PC-3 (cell line): Measurements from ENCODE around the gene SPATA6L. TPM values are rescaled to one million over a fixed set of nuclear protein-coding genes. Genes with fewer than 3 reads are reported as not detected.

Experiments used
- ATAC-seq: fragments of 200-7000 bp; cut with Tn5 transposase; 2 replicates; pipeline ENCODE4 v1.9.1; 2020; ENCODE audit warnings: mild to moderate bottlenecking, moderate library complexity
- BruUV-seq: library from RNA; stranded (reverse); fragments of 400-500 nt; replicated peaks from 2 replicates; lab custom pipeline; 2021; lab: Mats Ljungman, UMichigan
- CTCF ChIA-PET: fragments of 300-600 bp; sonication (Branson Sonifier 250); formaldehyde crosslinking; loops from one replicate; lab custom pipeline; 2022; ENCODE audit warnings: antibody characterized with exemption; lab: Charles Lee
- POLR2A ChIA-PET: fragments of 300-600 bp; sonication (Branson Sonifier 250); formaldehyde crosslinking; loops from one replicate; lab custom pipeline; 2022; ENCODE audit warnings: antibody characterized with exemption; ENCODE audit not compliant: unreplicated experiment; lab: Charles Lee
- DNase-seq: peaks from one replicate; pipeline ENCODE4 v3.0.0-alpha.2; 2015
- H2AFZ ChIP-seq: fragments of 300-600 bp; sonication (generic); 2 replicates; pipeline ENCODE4 v1.6.0; 2016; ENCODE audit warnings: antibody characterized with exemption, low read length
- H3F3A ChIP-seq: fragments of 300-600 bp; sonication (generic); one replicate; pipeline ENCODE4 v1.6.0; 2017; ENCODE audit warnings: antibody characterized with exemption, low read length, control low read depth, mild to moderate bottlenecking; ENCODE audit not compliant: unreplicated experiment
- H3K27ac ChIP-seq: fragments of 300-600 bp; sonication (generic); 2 replicates; pipeline ENCODE4 v1.5.1; 2016; ENCODE audit warnings: mild to moderate bottlenecking, low read length
- H3K27me3 ChIP-seq: fragments of 300-600 bp; sonication (generic); 2 replicates; pipeline ENCODE4 v1.6.1; 2016; ENCODE audit warnings: low read length, mixed read lengths
- H3K36me3 ChIP-seq: fragments of 300-600 bp; sonication (generic); 2 replicates; pipeline ENCODE4 v1.6.1; 2016; ENCODE audit warnings: low read depth, mixed run types, low read length, mixed read lengths
- H3K4me1 ChIP-seq: fragments of 300-600 bp; sonication (generic); 2 replicates; pipeline ENCODE4 v1.5.1; 2016; ENCODE audit warnings: low read length; ENCODE audit not compliant: insufficient read depth
- H3K4me2 ChIP-seq: fragments of 300-600 bp; sonication (generic); 2 replicates; pipeline ENCODE4 v1.6.0; 2016; ENCODE audit warnings: low read length
- H3K4me3 ChIP-seq: fragments of 300-600 bp; sonication (generic); 2 replicates; pipeline ENCODE4 v1.5.1; 2016; ENCODE audit warnings: mild to moderate bottlenecking, low read length, mixed read lengths
- H3K79me2 ChIP-seq: fragments of 300-600 bp; sonication (generic); 2 replicates; pipeline ENCODE4 v1.6.1; 2017; ENCODE audit warnings: low read length, mixed read lengths
- H3K9ac ChIP-seq: fragments of 300-600 bp; sonication (generic); 2 replicates; pipeline ENCODE4 v1.6.0; 2016; ENCODE audit warnings: mild to moderate bottlenecking, low read length
- H3K9me2 ChIP-seq: fragments of 300-600 bp; sonication (generic); replicated peaks from 2 replicates; pipeline ENCODE4 v1.6.1; 2016; ENCODE audit warnings: mixed run types, low read length, mixed read lengths
- H3K9me3 ChIP-seq: fragments of 300-600 bp; sonication (generic); 2 replicates; pipeline ENCODE4 v1.6.1; 2016; ENCODE audit warnings: low read length, mixed read lengths
- H4K20me1 ChIP-seq: fragments of 300-600 bp; sonication (generic); 2 replicates; pipeline ENCODE4 v1.6.1; 2016; ENCODE audit warnings: low read length, mixed read lengths
- EZH2 ChIP-seq: fragments of 300-600 bp; sonication (generic); IDR thresholded peaks from one replicate; pipeline ENCODE4 v1.6.1; 2017; ENCODE audit warnings: antibody characterized with exemption, mild to moderate bottlenecking, low read length; ENCODE audit not compliant: unreplicated experiment
- EZH2phosphoT487 ChIP-seq: fragments of 300-600 bp; sonication (generic); IDR thresholded peaks from 2 replicates; pipeline ENCODE4 v1.6.1; 2018; ENCODE audit warnings: mild to moderate bottlenecking, antibody characterized with exemption, low read length, borderline replicate concordance
- intact Hi-C: fragments of 100-400 bp; cut with micrococcal nuclease; formaldehyde crosslinking; loops from 2 replicates; pipeline ENCODE4 v1.9.0; 2023
- total RNA-seq: library from RNA; depleted of rRNA; stranded (reverse); fragments of >200 nt; gene quantifications from 2 replicates; pipeline ENCODE4 v1.2.3, GENCODE V29; 2014
- TF ChIP-seq, protein P1 (sequence below): fragments of 300-600 bp; sonication (generic); conservative IDR thresholded peaks from 2 replicates; pipeline ENCODE4 v1.5.1; 2017; ENCODE audit warnings: antibody characterized with exemption, low read depth, mild to moderate bottlenecking, low read length

Gene SPATA6L
- total RNA-seq, 1 experiment from 2014 or later = not detected

GRCh38 chr9:4581035-4581760 is 85.1 kb downstream of the SPATA6L start:
- no peak for ATAC-seq
- Histone ChIP-seq H3K4me1 (no peaks in the 10 kb centered on the region), H3K36me3 (no peaks in the 10 kb centered on the region), H3K4me3 (no peak overlapping the region), H3K4me2 (no peak overlapping the region), H3K79me2 (no peaks in the 10 kb centered on the region), H3K9ac (no peak overlapping the region), H3K9me3 (no peaks in the 10 kb centered on the region), H3K9me2 (no peaks in the 10 kb centered on the region), H4K20me1 (no peaks in the 10 kb centered on the region), H2AFZ (no peak overlapping the region), H3K27me3 (no peaks in the 10 kb centered on the region), H3K27ac (no peak overlapping the region), H3F3A (no peaks in the 10 kb centered on the region)
- no TSS peak for BruUV-seq
- CTCF ChIA-PET = no interaction called here
- no peak for DNase-seq
- TF ChIP-seq EZH2phosphoT487 (no peak), EZH2 (no peak)
- TF ChIP-seq, protein P1, sequence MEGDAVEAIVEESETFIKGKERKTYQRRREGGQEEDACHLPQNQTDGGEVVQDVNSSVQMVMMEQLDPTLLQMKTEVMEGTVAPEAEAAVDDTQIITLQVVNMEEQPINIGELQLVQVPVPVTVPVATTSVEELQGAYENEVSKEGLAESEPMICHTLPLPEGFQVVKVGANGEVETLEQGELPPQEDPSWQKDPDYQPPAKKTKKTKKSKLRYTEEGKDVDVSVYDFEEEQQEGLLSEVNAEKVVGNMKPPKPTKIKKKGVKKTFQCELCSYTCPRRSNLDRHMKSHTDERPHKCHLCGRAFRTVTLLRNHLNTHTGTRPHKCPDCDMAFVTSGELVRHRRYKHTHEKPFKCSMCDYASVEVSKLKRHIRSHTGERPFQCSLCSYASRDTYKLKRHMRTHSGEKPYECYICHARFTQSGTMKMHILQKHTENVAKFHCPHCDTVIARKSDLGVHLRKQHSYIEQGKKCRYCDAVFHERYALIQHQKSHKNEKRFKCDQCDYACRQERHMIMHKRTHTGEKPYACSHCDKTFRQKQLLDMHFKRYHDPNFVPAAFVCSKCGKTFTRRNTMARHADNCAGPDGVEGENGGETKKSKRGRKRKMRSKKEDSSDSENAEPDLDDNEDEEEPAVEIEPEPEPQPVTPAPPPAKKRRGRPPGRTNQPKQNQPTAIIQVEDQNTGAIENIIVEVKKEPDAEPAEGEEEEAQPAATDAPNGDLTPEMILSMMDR = no peak
- POLR2A ChIA-PET = no interaction called here
- intact Hi-C loops = no loop called here

GRCh38 chr9:4579001-4579400 is 87.3 kb downstream of the SPATA6L start:
- CTCF ChIA-PET = no interaction called here
- POLR2A ChIA-PET = no interaction called here
- DNase-seq = no peak
- H3K36me3 ChIP-seq = no peaks in the 10 kb centered on the region
- no peak overlapping the region for H3K9ac ChIP-seq
- H3K27me3 ChIP-seq = no peaks in the 10 kb centered on the region
- H3F3A ChIP-seq = no peaks in the 10 kb centered on the region
- H3K79me2 ChIP-seq = no peaks in the 10 kb centered on the region
- ATAC-seq = no peak
- no peak overlapping the region for H3K4me3 ChIP-seq
- no TSS peak for BruUV-seq
- H3K9me2 ChIP-seq = no peaks in the 10 kb centered on the region
- no peaks in the 10 kb centered on the region for H3K9me3 ChIP-seq
- H3K4me2 ChIP-seq = no peak overlapping the region
- TF ChIP-seq, protein P1 = no peak
- TF ChIP-seq EZH2 (no peak), EZH2phosphoT487 (no peak)
- H3K4me1 ChIP-seq = no peaks in the 10 kb centered on the region
- intact Hi-C loops = no loop called here
- H4K20me1 ChIP-seq = no peaks in the 10 kb centered on the region
- H3K27ac ChIP-seq = no peak overlapping the region
- H2AFZ ChIP-seq = no peak overlapping the region

DNA sequence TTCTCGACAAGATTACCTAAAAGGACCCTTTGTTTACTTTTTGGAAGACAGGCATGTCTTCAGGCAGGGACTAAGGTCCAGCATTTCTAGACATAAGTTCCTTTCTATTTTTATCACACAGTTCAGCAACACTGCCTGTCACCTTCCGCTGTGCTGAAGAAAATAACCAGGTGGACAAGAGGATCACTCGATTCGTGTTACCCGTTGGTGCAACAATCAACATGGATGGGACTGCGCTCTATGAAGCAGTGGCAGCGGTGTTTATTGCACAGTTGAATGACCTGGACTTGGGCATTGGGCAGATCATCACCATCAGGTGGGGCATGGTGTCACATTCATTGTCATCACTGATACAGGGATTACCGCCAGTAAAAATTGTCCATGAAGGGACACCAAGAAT is 89.8 kb downstream of the SPATA6L start:
- no TSS peak for BruUV-seq

More for the DNA sequence above, 89.8 kb downstream of the SPATA6L start:
- Histone ChIP-seq H2AFZ (no peak overlapping the region), H3K9me3 (no peaks in the 10 kb centered on the region), H3K9ac (no peak overlapping the region), H3K9me2 (no peaks in the 10 kb centered on the region), H3F3A (no peaks in the 10 kb centered on the region), H3K4me3 (no peak overlapping the region), H4K20me1 (no peaks in the 10 kb centered on the region), H3K4me1 (no peaks in the 10 kb centered on the region), H3K4me2 (no peak overlapping the region), H3K79me2 (no peaks in the 10 kb centered on the region), H3K27ac (no peak overlapping the region), H3K36me3 (no peaks in the 10 kb centered on the region), H3K27me3 (no peaks in the 10 kb centered on the region)
- ATAC-seq (no peak), DNase-seq (no peak)
- ChIA-PET POLR2A (no interaction called here), CTCF (no interaction called here)
- no peak for TF ChIP-seq EZH2phosphoT487
- TF ChIP-seq, protein P1 = no peak
- no peak for TF ChIP-seq EZH2
- intact Hi-C loops = no loop called here
